ENCODE measurements around the gene CD248.
A peak's percentile ranks its signal among the peaks of the same experiment; 100 is the strongest.

The CD248 gene

DNA sequence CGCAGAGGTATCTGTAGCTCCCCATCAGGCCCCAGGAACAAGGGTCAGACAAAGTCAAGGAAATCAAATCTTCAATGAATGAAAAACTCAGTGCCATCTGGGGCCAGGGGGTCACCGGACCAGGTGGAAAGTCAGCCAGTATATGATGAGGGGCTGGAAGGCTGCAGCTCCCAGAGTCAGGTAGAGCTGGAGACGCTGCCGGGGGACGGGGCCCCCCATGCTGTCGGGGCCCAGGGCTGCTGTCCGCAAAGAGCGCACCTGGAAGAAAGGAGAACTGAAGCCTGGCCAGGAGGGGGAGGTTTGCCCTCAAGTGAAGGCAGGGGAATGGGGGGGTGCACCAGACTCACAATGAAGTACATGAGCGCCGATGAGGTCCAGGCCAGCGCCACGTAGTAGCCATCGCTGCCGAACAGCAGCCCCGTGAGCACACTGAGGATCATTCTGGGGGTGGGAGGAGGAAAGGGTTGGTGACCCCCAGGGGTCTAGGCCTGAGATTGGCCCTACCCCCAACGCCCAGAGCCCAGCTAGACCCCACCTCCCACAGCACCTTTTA, 32.2 kb downstream of the CD248 start:
- ATAC-seq (ENCODE audit: low read depth) = no peak
- Histone ChIP-seq H3K4me1 (ENCODE audit: insufficient read depth, poor library complexity, severe bottlenecking) (peaks cover 4% of the 10 kb centered on the region), H3K9me3 (ENCODE audit: severe bottlenecking) (no peaks in the 10 kb centered on the region), H3K27me3 (ENCODE audit: insufficient read depth, poor library complexity, severe bottlenecking) (no peaks in the 10 kb centered on the region), H3K27ac (ENCODE audit: poor library complexity, severe bottlenecking) (no peak overlapping the region), H3K4me3 (ENCODE audit: severe bottlenecking) (no peak overlapping the region), H3K36me3 (ENCODE audit: low read depth) (peaks cover 13% of the 10 kb centered on the region; the same call in 1 of the 2 replicates)
- DNase-seq (ENCODE audit: low spot score) = no peak
- TF ChIP-seq, protein P1, sequence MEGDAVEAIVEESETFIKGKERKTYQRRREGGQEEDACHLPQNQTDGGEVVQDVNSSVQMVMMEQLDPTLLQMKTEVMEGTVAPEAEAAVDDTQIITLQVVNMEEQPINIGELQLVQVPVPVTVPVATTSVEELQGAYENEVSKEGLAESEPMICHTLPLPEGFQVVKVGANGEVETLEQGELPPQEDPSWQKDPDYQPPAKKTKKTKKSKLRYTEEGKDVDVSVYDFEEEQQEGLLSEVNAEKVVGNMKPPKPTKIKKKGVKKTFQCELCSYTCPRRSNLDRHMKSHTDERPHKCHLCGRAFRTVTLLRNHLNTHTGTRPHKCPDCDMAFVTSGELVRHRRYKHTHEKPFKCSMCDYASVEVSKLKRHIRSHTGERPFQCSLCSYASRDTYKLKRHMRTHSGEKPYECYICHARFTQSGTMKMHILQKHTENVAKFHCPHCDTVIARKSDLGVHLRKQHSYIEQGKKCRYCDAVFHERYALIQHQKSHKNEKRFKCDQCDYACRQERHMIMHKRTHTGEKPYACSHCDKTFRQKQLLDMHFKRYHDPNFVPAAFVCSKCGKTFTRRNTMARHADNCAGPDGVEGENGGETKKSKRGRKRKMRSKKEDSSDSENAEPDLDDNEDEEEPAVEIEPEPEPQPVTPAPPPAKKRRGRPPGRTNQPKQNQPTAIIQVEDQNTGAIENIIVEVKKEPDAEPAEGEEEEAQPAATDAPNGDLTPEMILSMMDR (IDR thresholded peaks at IDR 0.05; ENCODE audit: poor library complexity, severe bottlenecking) = no peak

DNA sequence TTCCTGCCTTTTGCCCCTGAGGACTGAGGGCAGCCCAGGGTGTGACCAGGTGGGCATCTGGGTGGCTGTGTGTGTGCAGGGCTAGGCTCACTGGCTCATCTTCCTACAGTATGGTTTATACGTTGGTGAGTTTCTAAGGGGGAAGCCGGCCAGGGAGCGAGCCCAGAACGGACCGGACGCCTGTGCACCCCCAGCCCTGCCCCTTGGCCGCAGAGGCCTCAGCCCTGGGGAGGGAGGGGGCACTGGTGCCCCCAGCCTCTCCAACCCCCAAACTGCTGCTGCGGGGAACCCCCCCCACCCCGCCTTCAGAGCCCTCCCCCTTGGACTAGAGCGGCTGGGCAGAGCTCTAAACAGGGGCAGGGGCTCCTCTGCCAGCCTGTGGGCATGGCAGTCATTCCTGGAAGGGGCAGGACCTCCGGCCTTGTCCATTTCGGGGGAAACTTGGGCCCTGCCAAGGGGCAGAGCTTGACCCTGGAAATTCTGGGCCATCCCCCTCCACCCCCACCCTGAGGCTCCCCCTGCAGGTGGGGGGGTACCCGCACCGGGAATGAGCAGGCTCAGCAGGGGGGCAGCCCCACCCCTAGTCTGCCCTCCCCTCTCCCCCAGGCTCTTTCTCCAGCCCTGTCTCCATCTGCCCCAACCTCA, 33.3 kb downstream of the CD248 start:
- no peaks in the 10 kb centered on the region for H3K27me3 ChIP-seq (ENCODE audit: insufficient read depth, poor library complexity, severe bottlenecking)
- peaks cover 13% of the 10 kb centered on the region; the same call in 1 of the 2 replicates for H3K36me3 ChIP-seq (ENCODE audit: low read depth)
- TF ChIP-seq, protein P1 (IDR thresholded peaks at IDR 0.05; ENCODE audit: poor library complexity, severe bottlenecking) = no peak
- no peaks in the 10 kb centered on the region for H3K9me3 ChIP-seq (ENCODE audit: severe bottlenecking)
- no peak overlapping the region for H3K4me3 ChIP-seq (ENCODE audit: severe bottlenecking)
- H3K27ac ChIP-seq (ENCODE audit: poor library complexity, severe bottlenecking) = no peak overlapping the region
- peaks cover 4% of the 10 kb centered on the region for H3K4me1 ChIP-seq (ENCODE audit: insufficient read depth, poor library complexity, severe bottlenecking)
- DNase-seq (ENCODE audit: low spot score) (peak; percentile 42), ATAC-seq (ENCODE audit: low read depth) (no peak)

DNA sequence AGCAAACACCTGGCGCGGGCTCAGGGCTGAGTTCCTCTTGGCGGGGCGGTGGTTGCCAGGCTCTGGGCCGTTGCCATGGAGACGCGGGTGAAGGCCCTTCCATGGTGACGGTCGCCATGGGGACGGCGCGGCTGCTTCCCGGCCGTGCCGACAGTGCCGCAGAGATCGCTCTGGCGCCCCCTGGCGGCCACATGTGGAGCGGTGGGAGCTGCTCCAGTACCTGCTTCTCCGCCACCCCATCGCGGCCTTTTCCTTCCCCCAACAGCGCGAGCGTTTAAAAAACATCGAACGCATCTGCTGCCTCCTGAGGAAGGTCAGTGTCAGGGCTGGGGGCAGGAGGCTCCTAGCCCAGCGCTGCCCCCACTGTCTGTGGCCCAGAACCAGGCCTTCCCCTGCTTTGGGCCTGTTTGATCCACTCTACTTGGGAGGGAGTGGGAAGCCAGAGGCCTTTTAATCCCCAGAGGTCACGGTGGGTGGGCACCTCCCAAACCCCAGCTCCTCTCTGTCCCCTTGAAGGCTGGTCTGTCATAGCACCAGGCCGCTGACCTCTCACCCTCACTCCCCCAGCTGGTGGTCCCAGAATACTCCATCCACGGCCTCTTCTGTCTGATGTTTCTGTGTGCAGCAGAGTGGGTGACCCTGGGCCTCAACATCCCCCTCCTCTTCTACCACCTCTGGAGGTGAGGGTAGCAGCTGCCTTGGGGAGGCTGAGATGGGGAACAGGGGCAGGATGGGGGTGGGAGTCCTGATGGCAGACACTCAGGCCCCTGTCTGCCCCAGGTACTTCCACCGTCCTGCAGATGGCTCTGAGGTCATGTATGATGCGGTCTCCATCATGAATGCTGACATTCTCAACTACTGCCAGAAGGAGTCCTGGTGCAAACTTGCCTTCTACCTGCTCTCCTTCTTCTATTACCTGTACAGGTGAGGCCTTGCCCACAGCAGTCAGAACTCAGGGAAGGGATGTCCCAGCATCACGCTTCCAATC, 34.1 kb downstream of the CD248 start:
- H3K27me3 ChIP-seq (ENCODE audit: insufficient read depth, poor library complexity, severe bottlenecking) = no peaks in the 10 kb centered on the region
- H3K4me3 ChIP-seq (ENCODE audit: severe bottlenecking) = no peak overlapping the region
- H3K4me1 ChIP-seq (ENCODE audit: insufficient read depth, poor library complexity, severe bottlenecking) = peaks cover under 1% of the 10 kb centered on the region
- no peak overlapping the region for H3K27ac ChIP-seq (ENCODE audit: poor library complexity, severe bottlenecking)
- TF ChIP-seq, protein P1 (IDR thresholded peaks at IDR 0.05; ENCODE audit: poor library complexity, severe bottlenecking) = peak; percentile 90
- no peaks in the 10 kb centered on the region for H3K9me3 ChIP-seq (ENCODE audit: severe bottlenecking)
- peaks cover 13% of the 10 kb centered on the region; the same call in 1 of the 2 replicates for H3K36me3 ChIP-seq (ENCODE audit: low read depth)
- ATAC-seq (ENCODE audit: low read depth) = peak; percentile 78
- peak; percentile 98 for DNase-seq (ENCODE audit: low spot score)

DNA sequence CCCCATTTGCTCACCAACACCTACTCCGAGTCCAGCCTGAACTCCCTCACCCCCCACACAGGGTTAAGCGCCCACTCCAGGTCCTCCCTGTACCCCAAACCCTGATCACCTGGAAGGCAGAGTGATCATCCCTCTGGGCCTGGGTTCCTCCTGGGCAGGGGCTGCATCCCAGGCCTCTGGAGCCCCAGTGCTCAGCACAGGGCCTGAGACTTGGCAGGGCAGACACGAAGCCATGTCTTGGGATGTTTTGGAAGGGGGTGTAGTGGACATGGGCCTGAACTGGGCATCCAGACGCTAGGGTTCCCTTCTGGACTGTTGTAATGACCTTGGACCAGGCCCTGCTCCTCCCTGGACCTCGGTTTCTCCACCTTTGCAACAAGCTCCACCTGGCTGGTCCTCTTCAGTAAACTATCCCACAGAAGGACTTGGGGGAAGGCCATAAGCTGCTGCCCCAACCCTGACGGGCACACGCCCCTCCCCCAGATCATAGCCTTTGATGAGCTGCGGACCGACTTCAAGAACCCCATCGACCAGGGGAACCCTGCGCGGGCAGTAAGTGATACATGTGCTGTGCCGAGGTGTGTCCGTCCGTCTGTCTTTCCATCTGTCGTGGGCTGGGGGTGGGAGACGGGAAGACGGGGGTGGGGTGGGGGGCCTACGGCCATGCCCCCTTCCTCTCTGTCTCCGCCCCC, 34.9 kb downstream of the CD248 start:
- no peaks in the 10 kb centered on the region for H3K27me3 ChIP-seq (ENCODE audit: insufficient read depth, poor library complexity, severe bottlenecking)
- TF ChIP-seq, protein P1 (IDR thresholded peaks at IDR 0.05; ENCODE audit: poor library complexity, severe bottlenecking) = no peak
- no peaks in the 10 kb centered on the region for H3K9me3 ChIP-seq (ENCODE audit: severe bottlenecking)
- no peak for DNase-seq (ENCODE audit: low spot score)
- no peak for ATAC-seq (ENCODE audit: low read depth)
- peaks cover 13% of the 10 kb centered on the region; the same call in 1 of the 2 replicates for H3K36me3 ChIP-seq (ENCODE audit: low read depth)
- H3K4me3 ChIP-seq (ENCODE audit: severe bottlenecking) = no peak overlapping the region
- H3K4me1 ChIP-seq (ENCODE audit: insufficient read depth, poor library complexity, severe bottlenecking) = no peaks in the 10 kb centered on the region
- no peak overlapping the region for H3K27ac ChIP-seq (ENCODE audit: poor library complexity, severe bottlenecking)
